GM12878 (cell line): ENCODE measurements around the gene ERP44. TPM values are rescaled to one million over a fixed set of nuclear protein-coding genes. Genes with fewer than 3 reads are reported as not detected.

Experiments
- ATAC-seq: fragments of 200-7000 bp; cut with Tn5 transposase; 3 replicates; pipeline ENCODE4 v1.9.1; 2020; ENCODE audit warnings: mild to moderate bottlenecking, moderate library complexity
- BruUV-seq: library from RNA; stranded (reverse); fragments of 400-500 nt; replicated peaks from 2 replicates; lab custom pipeline; 2021; lab: Mats Ljungman, UMichigan
- CTCF ChIA-PET: fragments of 300-600 bp; sonication (Branson Sonifier 250); formaldehyde crosslinking; extraction: SDS; loops from one replicate; lab custom pipeline; 2021; ENCODE audit warnings: inconsistent platforms; lab: Yijun Ruan, JAX
- POLR2A ChIA-PET: fragments of 350-600 bp; formaldehyde crosslinking; extraction: SDS; loops from one replicate; lab custom pipeline; 2021; ENCODE audit warnings: inconsistent platforms; lab: Charles Lee
- RAD21 ChIA-PET: fragments of 300-600 bp; sonication (Branson Sonifier 250); formaldehyde crosslinking; loops from one replicate; lab custom pipeline; 2023; ENCODE audit warnings: antibody characterized with exemption; ENCODE audit not compliant: unreplicated experiment; lab: Charles Lee
- SMC1A ChIA-PET: fragments of 300-600 bp; sonication (Branson Sonifier 250); formaldehyde crosslinking; loops from one replicate; lab custom pipeline; 2023; ENCODE audit not compliant: unreplicated experiment, uncharacterized antibody; lab: Charles Lee
- DNase-seq: peaks from one replicate; pipeline ENCODE4 v3.0.0-alpha.2; 2011; ENCODE audit warnings: low read depth, low spot score
- FAIRE-seq: peaks from 3 replicates; lab custom pipeline; 2011; peaks lifted over from hg19 to GRCh38; lab: Jason Lieb, UNC
- H2AFZ ChIP-seq: 2 replicates; pipeline ENCODE4 v1.6.0; 2011; ENCODE audit warnings: low read depth, low read length, control low read depth; ENCODE audit not compliant: control insufficient read depth
- H3K27ac ChIP-seq: 2 replicates; pipeline ENCODE4 v1.5.1; 2011; ENCODE audit warnings: control low read depth; ENCODE audit not compliant: control insufficient read depth, insufficient read depth
- H3K27me3 ChIP-seq, 2 experiments: replicated peaks in 1 of 2; 2 replicates each; pipeline versions ENCODE4 v1.6.0 to v1.6.1; 2011; ENCODE audit warnings: low read length in 1 of 2; ENCODE audit not compliant: control insufficient read depth in 2 of 2, insufficient read depth in 2 of 2
- H3K36me3 ChIP-seq, 2 experiments: 2 replicates each; pipeline ENCODE4 v1.5.1; 2011; ENCODE audit warnings: low read length in 1 of 2; ENCODE audit not compliant: control insufficient read depth in 2 of 2, insufficient read depth in 2 of 2
- H3K4me1 ChIP-seq: 2 replicates; pipeline ENCODE4 v1.6.1; 2011; ENCODE audit warnings: mild to moderate bottlenecking, low read length, moderate library complexity, mixed read lengths; ENCODE audit not compliant: control insufficient read depth, insufficient read depth
- H3K4me2 ChIP-seq: 2 replicates; pipeline ENCODE4 v1.6.0; 2011; ENCODE audit warnings: control low read depth; ENCODE audit not compliant: control insufficient read depth, insufficient read depth
- H3K4me3 ChIP-seq: fragments of 200-600 bp; sonication (generic); 2 replicates; pipeline ENCODE4 v1.5.1; 2016
- H3K79me2 ChIP-seq: 2 replicates; pipeline ENCODE4 v1.6.0; 2011; ENCODE audit warnings: low read length; ENCODE audit not compliant: control insufficient read depth, insufficient read depth
- H3K9ac ChIP-seq: 2 replicates; pipeline ENCODE4 v1.8.0; 2011; ENCODE audit warnings: low read length, control low read depth, mixed read lengths; ENCODE audit not compliant: control insufficient read depth, insufficient read depth
- H3K9me3 ChIP-seq: replicated peaks from 3 replicates; pipeline ENCODE4 v1.5.1; 2011; ENCODE audit warnings: mild to moderate bottlenecking, low read length; ENCODE audit not compliant: control insufficient read depth, insufficient read depth
- H4K20me1 ChIP-seq: 2 replicates; pipeline ENCODE4 v1.6.0; 2011; ENCODE audit not compliant: control insufficient read depth, insufficient read depth
- ASH2L ChIP-seq: fragments of 300-600, 200-600 bp; sonication (generic); IDR thresholded peaks from 2 replicates; pipeline ENCODE4 v1.6.1; 2017; ENCODE audit warnings: low read depth, mild to moderate bottlenecking, borderline replicate concordance
- ATF7 ChIP-seq: fragments of 450-650 bp; IDR thresholded peaks from 2 replicates; pipeline ENCODE4 v1.6.1; 2016; ENCODE audit warnings: low read depth, mild to moderate bottlenecking
- BMI1 ChIP-seq: fragments of 450-650 bp; IDR thresholded peaks from 2 replicates; pipeline ENCODE4 v1.6.1; 2016; ENCODE audit warnings: mild to moderate bottlenecking, moderate library complexity, borderline replicate concordance
- BRCA1 ChIP-seq: IDR thresholded peaks from 2 replicates; pipeline ENCODE4 v1.6.1; 2011; ENCODE audit warnings: low read depth, low read length, improper control_type of control experiment
- CBX3 ChIP-seq: fragments of 200-600 bp; sonication (generic); IDR thresholded peaks from 2 replicates; pipeline ENCODE4 v1.6.1; 2016; ENCODE audit warnings: low read depth, borderline replicate concordance
- CBX5 ChIP-seq: sonication (generic); IDR thresholded peaks from 2 replicates; pipeline ENCODE4 v1.6.1; 2016; ENCODE audit warnings: low read depth, moderate library complexity, mild to moderate bottlenecking, inconsistent platforms
- CHD4 ChIP-seq: fragments of 200-600 bp; sonication (generic); IDR thresholded peaks from 2 replicates; pipeline ENCODE4 v1.6.1; 2016; ENCODE audit warnings: mild to moderate bottlenecking
- HDGF ChIP-seq: fragments of 450-650 bp; IDR thresholded peaks from 2 replicates; pipeline ENCODE4 v1.6.1; 2016; ENCODE audit warnings: antibody characterized with exemption
- JUNB ChIP-seq: IDR thresholded peaks from 2 replicates; pipeline ENCODE4 v1.6.1; 2016; ENCODE audit warnings: antibody characterized with exemption, mild to moderate bottlenecking
- MEF2A ChIP-seq: IDR thresholded peaks from 2 replicates; pipeline ENCODE4 v1.6.1; 2011; ENCODE audit warnings: low read depth, mild to moderate bottlenecking, low read length, moderate library complexity; ENCODE audit not compliant: insufficient read depth
- NR2F1 ChIP-seq: fragments of 450-650 bp; conservative IDR thresholded peaks from 2 replicates; pipeline ENCODE4 v1.6.1; 2017; ENCODE audit warnings: mild to moderate bottlenecking
- SPI1 ChIP-seq: IDR thresholded peaks from 2 replicates; pipeline ENCODE4 v1.6.1; 2011; ENCODE audit warnings: low read depth, mild to moderate bottlenecking, low read length, moderate library complexity, borderline replicate concordance; ENCODE audit not compliant: insufficient read depth
- WGBS: methylation state at CpG from one replicate; pipeline ENCODE4 v1.1.6; 2016; ENCODE audit warnings: low lambda C conversion rate; ENCODE audit not compliant: insufficient replicate concordance, insufficient coverage; ENCODE audit errors: missing lambda C conversion rate; 5-methylcytosine and 5-hydroxymethylcytosine counted together
- in situ Hi-C: fragments of 300-500 bp; cut with MboI; formaldehyde crosslinking; loops from 9 replicates; pipeline ENCODE4 v1.14.3; 2018; ENCODE audit warnings: mixed read lengths
- intact Hi-C: fragments of 100-400 bp; cut with micrococcal nuclease; formaldehyde crosslinking; loops from one replicate; pipeline ENCODE4 v1.14.2; 2022; ENCODE audit not compliant: unreplicated experiment
- polyA plus RNA-seq, 11 experiments: library from polyadenylated mRNA; depleted of rRNA in 4 of 11; unstranded in 6 of 11; stranded (reverse) in 5 of 11; fragments of >200 nt; fragmentation: Nextera tagmentation in 4 of 11; fragmentation: Illumina TruSeq in 1 of 11; extraction: Ambion mirVana in 4 of 11; extraction: Trizol in 1 of 11; gene quantifications; 1 replicate in 1 of 11; 2 replicates in 10 of 11; pipeline versions ENCODE4 v1.2.1 to v1.2.3, GENCODE V29; 2011 to 2016; ENCODE audit warnings: inconsistent platforms in 2 of 11, missing spikeins in 2 of 11, low read depth in 1 of 11
- total RNA-seq, 4 experiments: library from RNA; depleted of rRNA in 3 of 4; stranded (reverse); fragments of >200 nt in 3 of 4; fragmentation: Illumina TruSeq in 1 of 4; extraction: Trizol in 1 of 4; gene quantifications; 2 replicates each; pipeline versions ENCODE4 v1.2.1 to v1.2.3, GENCODE V29; 2013 to 2021
- TF ChIP-seq, protein P1 (sequence below): IDR thresholded peaks from 2 replicates; pipeline ENCODE4 v1.6.1; 2012; ENCODE audit warnings: low read depth, low read length, improper control_type of control experiment
- TF ChIP-seq, protein P2 (sequence below): fragments of 450-650 bp; IDR thresholded peaks from 2 replicates; pipeline ENCODE4 v1.6.1; 2017; ENCODE audit warnings: borderline replicate concordance
- TF ChIP-seq, protein P3 (sequence below): fragments of 450-650 bp; IDR thresholded peaks from 2 replicates; pipeline ENCODE4 v1.6.1; 2016; ENCODE audit warnings: mild to moderate bottlenecking
- TF ChIP-seq, protein P4 (sequence below): fragments of 450-650 bp; formaldehyde crosslinking; IDR thresholded peaks from 2 replicates; pipeline ENCODE4 v1.4.0; 2022; ENCODE audit warnings: mild to moderate bottlenecking, moderate library complexity

ERP44 gene
- total and polyA plus RNA-seq, 10 of the 15 experiments (the other 5 are each of a cell fraction or from before 2014, with no cell fraction given) = 11.5 to 52.4 (median 20.2) TPM

DNA sequence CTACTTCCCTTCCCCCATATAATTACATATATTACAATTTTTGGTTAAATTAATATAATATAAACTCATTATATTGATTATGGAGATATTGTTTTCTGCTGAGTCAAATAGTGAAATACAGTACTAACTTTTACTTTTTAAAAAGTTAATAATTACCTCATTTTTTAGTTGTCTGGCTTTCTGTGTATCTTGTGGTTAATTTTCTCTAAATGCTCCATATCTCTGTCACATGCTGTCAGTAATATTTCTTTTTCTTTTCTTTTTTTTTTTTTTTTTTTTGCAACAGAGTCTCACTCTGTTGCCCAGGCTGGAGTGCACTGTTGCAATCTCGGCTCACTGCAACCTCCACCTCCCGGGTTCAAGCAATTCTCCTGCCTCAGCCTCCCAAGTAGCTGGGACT lies 169.1 kb downstream of the ERP44 start:
- in situ Hi-C loops = no loop called here

More for the DNA sequence above, 169.1 kb downstream of the ERP44 start:
- no peaks in the 10 kb centered on the region; the same call in none of the 3 replicates for H3K9me3 ChIP-seq
- no peak overlapping the region for H3K27ac ChIP-seq
- H4K20me1 ChIP-seq = no peaks in the 10 kb centered on the region
- no peaks in the 10 kb centered on the region for H3K27me3 ChIP-seq
- H3K4me1 ChIP-seq = no peaks in the 10 kb centered on the region
- ChIA-PET RAD21 (no interaction called here), POLR2A (no interaction called here), CTCF (interaction anchor here (1.1 to 1.2 kb wide), 2 partner anchors 13 to 671 kb away, joined by 3 read pairs; no protein-coding TSS in a partner anchor), SMC1A (interaction anchor here (0.5 kb wide), 1 partner anchor 26 kb away, joined by 4 read pairs; no protein-coding TSS in a partner anchor)
- TF ChIP-seq BRCA1 (no peak), CBX5 (no peak), CBX3 (no peak), ASH2L (no peak), MEF2A (no peak), HDGF (no peak), NR2F1 (no peak), SPI1 (no peak), JUNB (0 out of 2 replicates have a peak, but pooled peaks have one; percentile 10), BMI1 (no peak), ATF7 (peak; percentile 34; the same call in 1 of the 2 replicates), CHD4 (no peak)
- TF ChIP-seq, protein P1, sequence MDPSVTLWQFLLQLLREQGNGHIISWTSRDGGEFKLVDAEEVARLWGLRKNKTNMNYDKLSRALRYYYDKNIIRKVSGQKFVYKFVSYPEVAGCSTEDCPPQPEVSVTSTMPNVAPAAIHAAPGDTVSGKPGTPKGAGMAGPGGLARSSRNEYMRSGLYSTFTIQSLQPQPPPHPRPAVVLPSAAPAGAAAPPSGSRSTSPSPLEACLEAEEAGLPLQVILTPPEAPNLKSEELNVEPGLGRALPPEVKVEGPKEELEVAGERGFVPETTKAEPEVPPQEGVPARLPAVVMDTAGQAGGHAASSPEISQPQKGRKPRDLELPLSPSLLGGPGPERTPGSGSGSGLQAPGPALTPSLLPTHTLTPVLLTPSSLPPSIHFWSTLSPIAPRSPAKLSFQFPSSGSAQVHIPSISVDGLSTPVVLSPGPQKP = no peak
- TF ChIP-seq, protein P2, sequence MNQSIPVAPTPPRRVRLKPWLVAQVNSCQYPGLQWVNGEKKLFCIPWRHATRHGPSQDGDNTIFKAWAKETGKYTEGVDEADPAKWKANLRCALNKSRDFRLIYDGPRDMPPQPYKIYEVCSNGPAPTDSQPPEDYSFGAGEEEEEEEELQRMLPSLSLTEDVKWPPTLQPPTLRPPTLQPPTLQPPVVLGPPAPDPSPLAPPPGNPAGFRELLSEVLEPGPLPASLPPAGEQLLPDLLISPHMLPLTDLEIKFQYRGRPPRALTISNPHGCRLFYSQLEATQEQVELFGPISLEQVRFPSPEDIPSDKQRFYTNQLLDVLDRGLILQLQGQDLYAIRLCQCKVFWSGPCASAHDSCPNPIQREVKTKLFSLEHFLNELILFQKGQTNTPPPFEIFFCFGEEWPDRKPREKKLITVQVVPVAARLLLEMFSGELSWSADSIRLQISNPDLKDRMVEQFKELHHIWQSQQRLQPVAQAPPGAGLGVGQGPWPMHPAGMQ = no peak
- TF ChIP-seq, protein P3, sequence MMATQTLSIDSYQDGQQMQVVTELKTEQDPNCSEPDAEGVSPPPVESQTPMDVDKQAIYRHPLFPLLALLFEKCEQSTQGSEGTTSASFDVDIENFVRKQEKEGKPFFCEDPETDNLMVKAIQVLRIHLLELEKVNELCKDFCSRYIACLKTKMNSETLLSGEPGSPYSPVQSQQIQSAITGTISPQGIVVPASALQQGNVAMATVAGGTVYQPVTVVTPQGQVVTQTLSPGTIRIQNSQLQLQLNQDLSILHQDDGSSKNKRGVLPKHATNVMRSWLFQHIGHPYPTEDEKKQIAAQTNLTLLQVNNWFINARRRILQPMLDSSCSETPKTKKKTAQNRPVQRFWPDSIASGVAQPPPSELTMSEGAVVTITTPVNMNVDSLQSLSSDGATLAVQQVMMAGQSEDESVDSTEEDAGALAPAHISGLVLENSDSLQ = no peak
- TF ChIP-seq, protein P4, sequence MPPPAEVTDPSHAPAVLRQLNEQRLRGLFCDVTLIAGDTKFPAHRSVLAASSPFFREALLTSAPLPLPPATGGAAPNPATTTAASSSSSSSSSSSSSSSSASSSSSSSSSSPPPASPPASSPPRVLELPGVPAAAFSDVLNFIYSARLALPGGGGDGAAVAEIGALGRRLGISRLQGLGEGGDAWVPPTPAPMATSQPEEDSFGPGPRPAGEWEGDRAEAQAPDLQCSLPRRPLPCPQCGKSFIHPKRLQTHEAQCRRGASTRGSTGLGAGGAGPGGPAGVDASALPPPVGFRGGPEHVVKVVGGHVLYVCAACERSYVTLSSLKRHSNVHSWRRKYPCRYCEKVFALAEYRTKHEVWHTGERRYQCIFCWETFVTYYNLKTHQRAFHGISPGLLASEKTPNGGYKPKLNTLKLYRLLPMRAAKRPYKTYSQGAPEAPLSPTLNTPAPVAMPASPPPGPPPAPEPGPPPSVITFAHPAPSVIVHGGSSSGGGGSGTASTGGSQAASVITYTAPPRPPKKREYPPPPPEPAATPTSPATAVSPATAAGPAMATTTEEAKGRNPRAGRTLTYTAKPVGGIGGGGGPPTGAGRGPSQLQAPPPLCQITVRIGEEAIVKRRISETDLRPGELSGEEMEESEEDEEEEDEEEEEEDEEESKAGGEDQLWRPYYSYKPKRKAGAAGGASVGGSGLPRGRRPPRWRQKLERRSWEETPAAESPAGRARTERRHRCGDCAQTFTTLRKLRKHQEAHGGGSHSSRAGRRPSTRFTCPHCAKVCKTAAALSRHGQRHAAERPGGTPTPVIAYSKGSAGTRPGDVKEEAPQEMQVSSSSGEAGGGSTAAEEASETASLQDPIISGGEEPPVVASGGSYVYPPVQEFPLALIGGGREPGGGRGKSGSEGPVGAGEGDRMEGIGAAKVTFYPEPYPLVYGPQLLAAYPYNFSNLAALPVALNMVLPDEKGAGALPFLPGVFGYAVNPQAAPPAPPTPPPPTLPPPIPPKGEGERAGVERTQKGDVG = no peak
- BruUV-seq = no TSS peak
- WGBS = 100% methylated on average over 2 of the region's 2 CpGs
- intact Hi-C loops = no loop called here
- ATAC-seq = no peak
- H3K79me2 ChIP-seq = no peaks in the 10 kb centered on the region
- H3K36me3 ChIP-seq = no peaks in the 10 kb centered on the region
- no peak for FAIRE-seq
- H3K4me2 ChIP-seq = no peak overlapping the region
- H3K4me3 ChIP-seq = no peak overlapping the region
- no peak overlapping the region for H3K9ac ChIP-seq
- no peak overlapping the region for H2AFZ ChIP-seq
- DNase-seq = no peak
